Hematopoietic multipotent progenitor cell treated with erythropoietin and hydrocortisone succinate and interleukin-3 and kit ligand, for 6 days (in vitro differentiated cells): ENCODE results near the gene PMEL.
"Not testable (repeated sequence)": the region's sequence is repeated elsewhere in the genome, so short reads cannot be mapped to it uniquely, and the experiment has no call there.

Experiments used
- DNase-seq: peaks from one replicate; pipeline ENCODE4 v3.0.0-alpha.2; 2015

PMEL gene

DNA sequence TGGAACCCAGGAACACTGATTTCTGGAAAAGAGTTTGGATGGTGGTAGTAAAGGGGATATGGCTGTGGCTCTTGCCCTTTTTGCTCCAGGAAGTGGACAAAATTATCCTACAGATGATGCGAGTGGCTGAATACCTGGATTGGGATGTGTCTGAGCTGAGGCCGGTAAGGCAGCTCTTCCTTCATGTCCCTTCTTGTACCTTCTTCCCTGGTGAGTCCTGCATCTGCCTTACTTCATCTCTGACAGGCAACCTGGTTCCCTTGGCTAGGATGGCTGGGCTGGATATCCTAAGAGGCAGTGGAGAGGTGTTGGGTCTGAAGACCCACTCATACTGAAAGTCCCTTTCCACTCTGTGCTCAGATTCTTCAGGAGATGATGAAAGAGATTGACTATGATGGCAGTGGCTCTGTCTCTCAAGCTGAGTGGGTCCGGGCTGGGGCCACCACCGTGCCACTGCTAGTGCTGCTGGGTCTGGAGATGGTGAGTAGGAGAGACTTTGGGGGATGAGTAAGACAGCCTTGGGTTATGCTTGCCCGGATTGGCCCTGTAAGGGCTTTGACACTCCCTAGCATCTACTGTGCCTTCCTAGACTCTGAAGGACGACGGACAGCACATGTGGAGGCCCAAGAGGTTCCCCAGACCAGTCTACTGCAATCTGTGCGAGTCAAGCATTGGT, 26.9 kb downstream of the PMEL start:
- no peak for DNase-seq

DNA sequence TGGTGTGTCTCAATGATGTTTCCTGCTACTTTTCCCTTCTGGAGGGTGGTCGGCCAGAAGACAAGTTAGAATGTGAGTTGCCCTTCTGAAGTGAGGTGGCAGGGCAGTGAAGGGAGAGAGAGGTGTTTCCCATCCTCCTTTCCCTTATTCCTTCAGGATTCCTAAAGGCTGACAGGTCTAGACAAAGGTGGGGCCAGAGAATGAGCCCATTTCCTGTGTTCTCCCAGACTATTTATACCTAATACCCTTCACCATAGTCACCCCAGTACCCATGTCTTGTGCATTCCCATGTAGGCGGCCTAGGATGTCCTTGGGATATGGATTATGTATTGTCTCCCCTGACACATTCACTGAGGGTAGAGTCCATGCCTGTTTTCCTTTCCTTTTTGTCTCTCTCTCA, 27.9 kb downstream of the PMEL start:
- DNase-seq, result no peak

DNA sequence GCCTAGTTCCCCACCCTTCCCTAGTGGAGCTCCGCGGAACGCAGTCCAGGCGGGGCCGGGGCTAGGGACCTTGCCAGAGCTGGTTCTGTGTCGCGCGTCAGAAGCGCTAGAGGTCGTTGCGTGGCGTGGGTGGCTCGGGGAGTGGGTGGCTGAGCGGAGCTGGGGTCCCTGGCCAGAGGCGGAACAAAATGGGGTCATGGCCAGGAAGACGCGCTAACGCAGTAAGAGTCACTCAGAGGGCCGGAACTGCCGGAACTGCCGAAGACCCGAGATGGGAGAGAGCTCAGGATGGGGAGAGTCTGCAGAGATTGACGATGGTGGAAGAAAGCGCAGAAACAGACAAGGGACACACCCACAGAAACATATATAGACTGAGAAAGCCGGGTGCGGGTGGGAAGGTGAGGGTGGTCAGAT, 30.1 kb downstream of the PMEL start:
- DNase-seq, result no peak

DNA sequence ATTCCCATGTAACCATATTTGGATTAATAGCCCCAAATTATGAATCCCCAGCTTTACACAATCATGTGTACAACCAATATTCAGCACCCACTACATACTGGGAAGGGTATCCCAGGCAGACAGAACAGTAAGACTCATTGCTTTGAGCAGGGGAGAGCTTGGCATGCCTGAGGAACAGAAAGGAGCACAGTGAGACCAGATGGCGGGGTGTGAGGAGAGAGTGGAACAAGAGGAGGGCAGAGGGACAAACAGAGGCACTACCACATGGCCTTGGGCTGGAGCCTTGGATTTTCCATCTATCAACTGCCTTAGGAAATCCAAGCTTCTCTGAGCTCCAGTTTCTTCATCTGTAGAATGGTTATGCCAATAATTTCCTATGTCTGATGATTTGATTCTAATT, 31.1 kb downstream of the PMEL start:
- DNase-seq, result no peak

DNA sequence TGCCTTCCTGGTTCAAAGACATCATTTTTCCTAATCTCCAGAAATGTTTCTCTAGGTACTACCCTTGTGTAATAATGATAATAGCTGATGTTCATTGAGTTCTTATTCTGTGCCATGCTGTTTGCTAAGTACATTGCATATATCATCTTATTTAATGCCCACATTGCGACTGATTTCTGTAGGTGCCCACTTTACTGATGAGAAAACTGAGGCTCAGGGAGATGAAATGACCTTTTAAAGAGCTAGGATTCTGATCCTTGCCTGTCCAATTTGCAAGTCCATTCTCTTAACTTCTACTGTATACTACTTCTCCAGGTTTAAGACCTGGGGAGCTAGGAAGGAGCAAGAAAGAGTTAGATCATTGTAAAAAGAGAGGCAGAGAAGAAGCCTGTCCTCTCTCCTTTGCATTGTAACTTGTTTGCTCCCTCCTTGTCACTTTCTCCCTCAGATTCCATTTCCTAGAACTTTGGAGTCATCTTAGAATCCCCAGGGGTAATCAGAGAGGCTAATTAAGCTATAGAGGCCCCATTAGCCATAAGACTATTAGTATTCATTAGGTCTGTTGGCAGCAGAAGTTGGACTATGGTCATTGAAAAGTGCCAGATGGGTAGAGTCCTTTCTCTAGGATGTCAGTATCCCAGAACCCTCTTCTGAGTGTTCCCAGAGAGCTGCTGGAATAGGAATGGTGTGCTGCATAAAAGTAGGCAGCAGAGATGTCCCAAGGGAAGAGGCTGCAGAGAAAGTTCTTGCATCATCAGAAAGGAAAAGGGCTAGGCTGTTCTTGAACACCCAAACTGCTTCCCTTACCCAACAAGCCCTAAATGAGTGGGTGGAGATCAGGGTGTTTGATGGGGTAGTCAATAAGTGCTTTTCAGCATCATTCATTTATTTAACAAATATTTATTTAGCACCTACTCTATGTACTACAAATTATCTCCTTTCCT, 31.8 kb downstream of the PMEL start:
- no peak for DNase-seq

DNA sequence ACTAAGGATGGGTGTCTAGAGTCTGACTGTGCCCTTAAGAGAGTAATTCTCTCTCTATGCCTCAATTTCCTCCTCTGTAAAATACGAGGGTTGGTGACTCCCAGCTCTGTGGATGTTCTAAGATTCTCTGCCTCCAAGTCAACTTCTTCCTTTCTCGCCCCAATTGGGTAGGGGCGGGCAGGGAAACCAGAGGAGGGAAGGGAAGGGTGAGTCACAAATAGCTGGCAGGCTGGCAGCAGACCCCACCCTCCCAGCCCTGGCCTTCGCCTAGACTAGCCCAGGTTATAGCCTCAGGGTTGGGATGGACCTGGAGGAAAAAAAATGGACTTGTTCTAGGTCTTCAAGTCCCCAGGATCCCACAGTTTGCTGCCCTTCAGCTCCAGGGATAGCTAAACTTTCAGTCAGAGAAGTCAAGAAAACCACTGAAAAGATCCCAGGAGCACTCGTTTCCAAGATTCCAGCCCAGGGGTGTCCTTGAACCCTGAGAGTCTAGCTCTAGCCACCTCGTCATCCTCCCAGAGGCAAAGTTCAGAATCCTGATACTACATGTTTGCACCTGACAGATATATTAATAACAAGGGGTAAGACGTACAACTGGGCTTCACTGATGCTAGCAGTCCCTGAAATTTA, 32.6 kb downstream of the PMEL start:
- peak; percentile 56 for DNase-seq

DNA sequence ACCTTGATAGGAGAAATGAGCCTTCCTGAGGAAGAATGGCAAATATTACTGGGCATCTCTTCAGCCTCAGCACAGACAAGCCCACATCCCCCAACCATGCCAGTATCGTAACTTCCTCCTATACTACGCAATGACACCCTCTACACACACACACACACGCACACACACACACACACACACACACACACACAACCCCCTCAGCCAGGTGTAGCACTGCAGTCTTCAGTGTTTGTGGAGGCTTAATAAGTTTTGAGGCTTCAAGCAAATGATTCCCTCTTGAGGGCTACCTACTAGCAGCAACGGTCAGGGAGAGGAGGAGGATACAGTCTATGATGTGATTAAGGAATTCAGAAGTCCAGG, 33.3 kb downstream of the PMEL start:
- DNase-seq, result peak; percentile 59

DNA sequence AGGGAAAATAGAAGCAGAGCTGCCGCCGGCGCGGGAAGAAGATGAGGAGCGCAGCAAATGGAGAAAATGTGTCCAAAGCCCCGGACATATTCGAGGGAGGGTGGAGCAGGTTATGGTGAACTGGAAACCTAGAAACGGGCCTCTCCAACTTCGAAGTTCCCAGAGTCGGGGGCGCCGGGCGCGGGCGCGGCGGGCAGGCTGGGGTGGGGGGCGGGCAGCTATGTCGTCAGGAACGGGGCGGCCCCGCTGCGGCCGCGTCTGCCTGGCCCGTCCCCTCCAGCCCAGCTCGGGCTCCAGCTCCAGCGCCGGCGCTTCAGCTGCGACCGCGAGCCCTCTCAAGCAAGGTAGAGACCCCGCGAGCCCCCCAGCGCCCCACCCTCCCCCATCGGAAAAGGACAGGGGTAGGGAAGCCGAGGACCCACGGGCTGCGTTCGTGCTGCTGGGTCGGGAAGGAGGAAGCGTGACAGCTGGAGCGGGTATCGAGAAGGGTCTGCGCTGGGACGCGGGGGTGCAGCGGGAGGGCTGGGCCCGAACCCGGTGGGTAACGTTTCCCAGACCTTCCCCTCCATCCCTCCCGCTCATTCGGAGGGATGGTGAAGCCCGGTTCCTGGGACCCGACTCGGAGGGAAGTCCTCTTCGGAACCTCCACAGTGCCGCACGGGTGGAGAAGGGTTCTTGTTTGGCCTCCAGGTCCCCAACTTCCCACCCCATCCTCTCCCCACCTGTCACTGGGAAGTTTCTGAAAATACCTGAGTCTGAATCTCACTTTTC, 33.9 kb downstream of the PMEL start:
- DNase-seq, result peak; percentile 63

DNA sequence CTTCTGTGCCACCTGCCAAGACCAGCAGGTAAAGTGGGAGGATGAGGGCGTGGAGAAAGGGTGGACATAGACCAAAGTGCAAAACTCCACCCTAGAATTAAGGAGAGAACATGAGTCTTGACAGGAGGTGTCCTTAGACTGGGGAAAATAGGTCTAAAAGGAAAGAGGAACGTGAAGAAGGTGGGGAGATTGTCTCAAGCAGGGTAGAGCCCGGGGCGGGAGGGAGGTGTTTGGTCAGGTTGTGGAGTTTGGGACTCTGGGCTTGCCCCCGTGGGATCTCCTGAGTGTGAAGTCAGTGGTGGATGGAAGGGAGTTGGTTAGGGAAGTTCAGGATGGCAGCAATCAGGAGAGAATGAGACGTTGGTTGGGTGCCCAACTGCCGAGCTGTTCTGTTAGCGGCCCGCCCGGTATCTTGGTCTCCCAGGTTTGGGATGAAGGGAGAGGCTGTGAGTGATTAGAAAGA, 34.5 kb downstream of the PMEL start:
- peak; percentile 48 for DNase-seq

DNA sequence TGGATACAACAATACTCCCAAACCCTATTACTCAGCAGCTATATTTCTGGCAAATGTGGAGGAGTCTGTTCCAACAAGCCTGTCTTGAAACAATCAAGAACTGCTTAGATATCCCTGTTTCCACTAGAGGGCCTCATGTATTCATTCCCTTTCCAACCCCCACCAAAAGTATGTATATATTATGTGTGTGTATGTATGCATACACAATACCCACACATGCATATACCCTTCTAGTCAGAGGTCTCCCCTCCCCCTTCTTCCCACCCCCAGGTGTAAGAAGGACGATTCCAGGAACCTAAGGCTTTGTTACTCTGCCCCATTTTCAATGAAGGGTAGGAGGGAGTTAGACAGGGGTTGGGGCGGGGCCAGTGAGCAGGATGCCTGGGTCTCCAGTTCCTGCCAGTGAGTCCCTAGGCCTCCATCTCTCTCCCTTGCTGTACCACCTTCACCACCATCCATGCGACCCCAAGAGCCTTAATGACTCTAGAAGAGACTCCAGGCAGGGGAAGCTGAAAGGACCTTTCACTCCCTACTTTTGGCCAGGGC, 35.0 kb downstream of the PMEL start, which contains the start of gene DGKA:
Gene DGKA, plus strand, starts transcription at position 392 of the 546 bp plus-strand sequence. CDS start 5,342 bp downstream, outside the sequence.
- DNase-seq, result peak; percentile 93

DNA sequence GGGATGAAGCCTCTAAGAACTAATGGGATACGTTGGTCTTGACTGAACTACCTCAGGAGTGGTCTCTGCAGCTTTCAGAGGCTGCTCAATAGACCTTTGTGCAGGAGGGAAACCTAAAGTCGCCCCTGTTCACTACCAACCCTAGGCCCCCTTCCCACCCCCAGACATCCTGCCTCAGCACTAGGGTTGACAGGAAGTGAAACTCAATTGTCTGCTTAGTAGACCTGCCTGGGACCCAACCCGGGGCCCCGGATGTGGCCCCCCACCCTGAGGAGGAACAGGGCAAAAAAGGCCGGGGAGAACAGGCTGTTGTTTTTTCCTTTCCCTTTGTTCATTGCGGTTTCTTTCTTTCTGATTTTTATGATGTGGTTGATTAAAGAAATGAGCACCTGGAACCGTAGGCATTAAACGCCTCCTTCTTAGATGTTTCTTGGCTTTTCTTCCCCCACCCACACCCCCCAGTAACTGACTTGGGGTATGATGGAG, 36.5 kb downstream of the PMEL start:
- DNase-seq, result peak; percentile 25

DNA sequence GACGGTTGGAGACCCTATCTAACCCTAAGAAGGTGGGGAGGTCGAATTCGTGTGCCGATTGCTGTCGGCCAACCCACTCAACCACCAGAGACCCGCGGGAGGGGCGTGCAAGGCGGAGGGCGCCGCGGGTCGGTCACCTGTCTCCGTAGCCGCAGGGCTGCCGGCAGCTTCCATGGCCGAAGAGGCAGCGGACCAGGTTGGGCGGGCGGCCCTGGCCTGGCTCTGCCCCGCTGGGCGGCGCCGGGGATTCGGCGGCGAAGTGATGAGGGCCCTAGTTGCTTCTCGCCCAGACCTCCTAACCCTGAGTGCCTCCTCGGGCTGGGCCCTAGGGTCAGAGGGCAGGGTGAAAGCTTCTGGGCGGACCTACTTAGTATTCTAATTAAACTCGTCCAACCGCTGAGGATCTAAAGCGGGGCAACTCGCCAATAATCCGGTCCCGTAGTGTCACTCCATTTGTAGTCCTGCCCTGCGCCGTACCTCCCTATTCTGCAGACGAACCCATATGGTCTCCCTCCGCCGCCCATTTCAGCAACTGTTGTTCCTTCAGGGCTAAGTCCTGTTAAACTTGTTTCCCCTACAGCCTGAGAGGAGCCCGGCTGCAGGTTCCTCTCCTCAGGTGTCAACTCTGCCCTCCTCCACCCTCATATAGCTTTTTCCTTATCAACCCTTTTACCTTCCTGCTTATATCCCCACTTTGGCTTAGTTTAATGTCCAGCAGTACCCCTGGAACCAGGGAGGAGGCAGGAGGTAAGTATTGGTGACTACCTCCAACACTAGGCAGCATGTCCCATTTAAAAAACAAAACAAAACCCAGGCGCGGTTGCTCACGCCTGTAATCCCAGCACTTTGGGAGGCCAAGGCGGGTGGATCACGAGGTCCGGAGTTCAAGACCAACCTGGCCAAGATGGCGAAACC, 38.0 kb downstream of the PMEL start, which contains the start of gene PYM1:
Gene PYM1, minus strand, starts transcription at position 307 of the 915 bp plus-strand sequence. Its CDS starts 133 bp downstream, at position 174.
- peak; percentile 99 for DNase-seq

DNA sequence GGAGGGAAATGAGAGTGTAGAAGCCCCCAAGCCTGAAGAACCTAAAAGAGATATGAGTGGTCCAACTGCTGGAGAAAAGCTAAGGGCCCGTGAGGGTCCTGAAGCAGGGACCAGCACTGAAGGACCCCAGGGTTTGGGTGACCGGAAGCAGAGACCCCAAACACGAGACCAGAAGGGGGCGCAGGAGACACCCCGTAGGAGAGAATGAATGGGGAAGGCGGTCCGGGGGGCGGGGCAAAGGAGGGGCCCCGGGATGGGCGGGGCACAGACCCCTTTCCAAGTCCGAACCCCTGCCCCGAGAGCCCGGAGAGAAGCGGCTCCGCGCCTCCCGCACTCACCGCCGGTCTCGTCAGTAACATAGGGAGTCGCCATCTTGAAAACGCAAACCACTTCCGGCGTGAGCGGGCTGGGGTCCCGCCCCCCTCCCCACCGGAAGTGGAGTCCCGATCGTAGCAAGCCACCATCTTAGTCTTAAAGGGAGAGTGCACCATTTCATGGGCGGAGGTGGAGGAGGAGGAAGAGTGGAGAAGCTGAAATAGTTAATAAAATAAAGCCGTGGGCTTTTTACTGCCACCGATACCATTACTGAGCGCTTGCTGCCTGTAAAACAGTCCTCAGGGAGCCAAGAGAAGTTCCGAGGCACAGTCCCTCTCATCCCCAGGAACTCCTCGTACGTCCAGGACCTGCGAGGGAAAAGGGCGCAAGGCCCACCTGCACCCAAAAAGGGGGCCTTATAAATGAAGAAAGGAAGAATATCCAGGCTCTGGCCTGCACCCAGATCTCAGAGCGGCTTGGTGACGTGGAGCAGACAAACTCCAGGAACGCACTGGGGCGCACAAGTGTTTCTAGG, 38.9 kb downstream of the PMEL start:
- peak; percentile 95 for DNase-seq

DNA sequence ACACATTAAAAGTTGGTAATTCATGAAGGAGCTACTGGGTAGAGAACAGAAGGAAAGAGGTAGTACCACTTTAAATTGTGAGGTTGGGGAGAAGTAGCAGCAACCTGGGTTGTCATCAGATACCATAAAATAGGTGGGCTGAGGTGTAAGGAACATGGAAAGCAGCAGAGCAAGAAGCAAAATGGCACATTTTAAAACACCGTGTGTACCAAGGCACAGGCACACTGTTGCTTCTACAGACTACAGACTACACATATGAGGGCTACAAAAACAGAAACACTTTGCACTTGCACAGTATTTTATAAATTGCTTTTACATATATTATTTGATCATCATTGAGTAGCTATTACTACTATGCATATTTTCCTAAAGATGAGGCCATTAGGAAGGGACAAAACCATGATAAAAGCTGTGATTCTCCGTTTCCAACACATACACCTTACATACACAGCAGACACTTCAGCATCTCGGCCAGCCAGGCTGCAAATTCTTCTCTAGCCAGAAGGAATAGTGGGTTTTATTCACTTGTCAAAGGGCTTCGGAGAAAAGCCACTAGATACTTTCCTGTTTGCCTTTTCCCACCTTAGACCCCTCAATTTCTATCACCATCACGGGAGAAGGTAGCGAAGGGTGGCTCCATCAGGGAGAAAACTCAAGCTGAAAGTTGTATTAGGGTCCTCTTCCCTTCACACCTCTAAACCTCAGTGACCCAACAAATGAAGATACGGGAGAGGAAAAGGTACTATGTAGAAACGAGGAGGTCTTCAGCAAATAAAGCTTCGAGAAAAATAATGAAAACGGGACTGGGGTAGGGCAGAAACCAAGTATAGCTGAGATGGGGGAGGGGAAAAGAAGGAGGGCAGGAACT, 39.7 kb downstream of the PMEL start:
- DNase-seq, result peak; percentile 17

DNA sequence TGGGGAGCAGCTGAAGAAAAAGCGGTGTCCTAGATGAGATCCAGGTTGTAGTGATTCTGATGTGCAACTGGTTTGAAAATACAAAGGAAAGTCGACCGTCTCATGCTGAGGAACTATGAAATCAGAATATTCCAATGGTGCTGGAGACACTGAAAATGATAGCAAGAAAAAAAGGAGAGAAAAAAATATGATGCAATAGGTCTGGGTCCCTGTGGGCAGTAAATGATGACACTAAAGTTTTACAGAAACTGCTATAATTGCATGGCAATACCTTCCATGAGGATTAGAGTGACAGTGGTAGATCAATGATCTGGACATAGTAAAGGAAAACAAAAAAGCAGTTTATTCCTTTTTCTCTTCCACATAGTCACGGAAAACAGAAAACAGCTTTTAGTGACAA, 40.5 kb downstream of the PMEL start:
- no peak for DNase-seq

DNA sequence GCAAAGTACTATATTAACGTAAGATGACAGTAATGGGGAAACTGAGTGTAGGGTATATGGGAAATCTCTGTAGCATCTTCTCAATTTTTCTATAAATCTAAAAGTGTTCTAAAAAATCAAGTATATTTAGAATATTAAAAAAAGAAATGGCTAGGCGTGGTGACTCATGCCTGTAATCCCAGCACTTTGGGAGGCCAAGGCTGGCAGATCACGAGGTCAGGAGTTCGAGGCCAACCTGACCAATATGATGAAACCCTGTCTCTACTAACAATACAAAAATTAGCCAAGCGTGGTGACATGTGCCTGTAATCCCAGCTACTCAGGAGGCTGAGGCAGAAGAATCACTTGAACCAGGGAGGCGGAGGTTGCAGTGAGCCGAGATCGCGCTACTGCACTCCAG, 42.2 kb downstream of the PMEL start:
- not testable (repeated sequence) for DNase-seq

DNA sequence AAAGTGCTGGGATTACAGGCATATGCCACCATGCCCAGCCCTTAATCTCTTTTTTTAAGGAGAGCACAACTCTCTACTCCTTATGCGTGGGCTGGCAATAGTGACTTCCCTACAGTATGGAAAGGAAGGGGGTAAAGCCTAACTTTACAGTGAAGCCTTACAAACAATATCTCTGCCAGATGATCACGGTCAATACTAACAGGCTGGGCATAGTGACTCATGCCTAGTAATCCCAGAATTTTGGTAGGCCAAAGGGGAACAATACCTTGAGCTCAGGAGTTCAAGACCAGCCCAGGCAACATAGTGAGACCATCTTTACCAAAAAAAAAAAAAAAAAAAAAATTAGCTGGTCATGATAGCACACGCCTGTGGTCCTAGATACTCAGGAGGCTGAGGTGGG, 43.7 kb downstream of the PMEL start:
- DNase-seq, result no peak

DNA sequence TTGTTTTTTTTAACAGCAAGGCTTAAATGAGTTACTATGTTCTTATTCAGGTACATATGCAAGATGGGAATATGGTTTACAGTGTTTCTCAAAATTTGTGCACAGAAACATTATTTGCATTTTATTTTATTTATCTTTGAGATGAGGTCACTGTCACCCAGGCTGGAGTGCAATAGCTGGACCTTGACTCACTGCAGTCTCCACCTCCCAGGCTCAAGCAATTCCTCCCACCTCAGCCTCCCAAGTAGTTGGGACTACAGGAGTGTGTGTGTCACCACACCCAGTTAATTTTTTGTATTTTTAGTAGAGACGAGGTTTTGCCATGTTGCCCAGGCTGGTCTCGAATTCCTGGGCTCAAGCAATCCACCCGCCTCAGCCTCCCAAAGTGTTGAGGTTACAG, 46.8 kb downstream of the PMEL start:
- not testable (repeated sequence) for DNase-seq

DNA sequence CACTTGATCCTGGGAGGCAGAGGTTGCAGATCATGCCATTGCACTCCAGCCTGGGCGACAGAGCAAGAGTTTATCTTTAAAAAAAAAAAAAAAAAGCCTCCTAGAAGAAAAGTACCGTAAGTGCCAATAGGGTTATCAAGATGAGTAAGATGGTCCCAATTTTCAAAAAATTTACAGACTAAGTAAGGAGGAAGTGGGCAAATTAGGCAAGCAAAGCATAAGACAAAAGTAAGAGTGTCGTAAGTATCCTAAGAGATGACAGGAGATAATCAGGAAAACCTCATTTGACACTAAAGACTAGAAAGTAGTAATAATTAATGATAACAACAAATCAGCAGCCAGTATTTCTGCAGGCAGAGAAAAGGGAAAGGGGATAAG, 50.4 kb downstream of the PMEL start:
- DNase-seq, result peak; percentile 73
